ENCODE results near the gene IL22. TPM values are rescaled to one million over a fixed set of nuclear protein-coding genes. Genes with fewer than 3 reads are reported as not detected.
A peak's percentile ranks its signal among the peaks of the same experiment; 100 is the strongest.

IL22 gene
- total RNA-seq, 1 experiment from 2014 or later: not detected

DNA sequence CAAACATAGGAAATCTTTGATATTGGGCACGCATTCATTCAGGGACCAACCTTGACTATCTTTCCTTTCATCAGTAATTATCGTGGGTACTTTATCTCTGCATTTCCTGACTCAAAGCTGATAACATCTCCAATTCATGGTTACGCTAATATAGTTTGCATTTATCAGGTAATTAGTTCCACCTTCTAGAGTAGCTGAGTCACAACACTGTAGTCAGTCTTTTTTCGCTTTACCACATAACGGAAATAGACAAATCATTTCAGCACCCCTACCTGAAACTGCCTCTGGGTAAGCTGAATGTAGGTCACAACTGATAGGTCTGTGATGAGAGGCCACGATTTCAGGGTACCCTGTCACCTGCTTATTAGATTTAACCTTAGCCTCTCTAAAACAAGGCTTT is 36.7 kb upstream of the IL22 start:
- ChIA-PET CTCF (no interaction called here), POLR2A (ENCODE audit: low non-redundant PET) (no interaction called here)
- H3K4me3 ChIP-seq (ENCODE audit: low read depth, low read length, poor library complexity, severe bottlenecking): no peak overlapping the region
- DNase-seq (ENCODE audit: low spot score): peak; percentile 19
- intact Hi-C loops (cut with micrococcal nuclease; ENCODE audit: unreplicated experiment): no loop called here
- TF ChIP-seq, protein P1, sequence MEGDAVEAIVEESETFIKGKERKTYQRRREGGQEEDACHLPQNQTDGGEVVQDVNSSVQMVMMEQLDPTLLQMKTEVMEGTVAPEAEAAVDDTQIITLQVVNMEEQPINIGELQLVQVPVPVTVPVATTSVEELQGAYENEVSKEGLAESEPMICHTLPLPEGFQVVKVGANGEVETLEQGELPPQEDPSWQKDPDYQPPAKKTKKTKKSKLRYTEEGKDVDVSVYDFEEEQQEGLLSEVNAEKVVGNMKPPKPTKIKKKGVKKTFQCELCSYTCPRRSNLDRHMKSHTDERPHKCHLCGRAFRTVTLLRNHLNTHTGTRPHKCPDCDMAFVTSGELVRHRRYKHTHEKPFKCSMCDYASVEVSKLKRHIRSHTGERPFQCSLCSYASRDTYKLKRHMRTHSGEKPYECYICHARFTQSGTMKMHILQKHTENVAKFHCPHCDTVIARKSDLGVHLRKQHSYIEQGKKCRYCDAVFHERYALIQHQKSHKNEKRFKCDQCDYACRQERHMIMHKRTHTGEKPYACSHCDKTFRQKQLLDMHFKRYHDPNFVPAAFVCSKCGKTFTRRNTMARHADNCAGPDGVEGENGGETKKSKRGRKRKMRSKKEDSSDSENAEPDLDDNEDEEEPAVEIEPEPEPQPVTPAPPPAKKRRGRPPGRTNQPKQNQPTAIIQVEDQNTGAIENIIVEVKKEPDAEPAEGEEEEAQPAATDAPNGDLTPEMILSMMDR (conservative IDR thresholded peaks at IDR 0.05; ENCODE audit: low read depth, low read length): no peak
- no peak for TF ChIP-seq EZH2 (IDR thresholded peaks at IDR 0.05; ENCODE audit: borderline replicate concordance, low read depth, low read length, poor library complexity, severe bottlenecking)
- H3K4me1 ChIP-seq (ENCODE audit: insufficient read depth, low read length, poor library complexity, severe bottlenecking): peaks cover 6% of the 10 kb centered on the region
- no peak overlapping the region for H3K27ac ChIP-seq (ENCODE audit: low read depth, low read length, poor library complexity, severe bottlenecking)
- no TSS peak for BruUV-seq (replicated peaks)
- no peaks in the 10 kb centered on the region for H3K36me3 ChIP-seq (ENCODE audit: insufficient read depth, low read length, poor library complexity, severe bottlenecking)
- H3K27me3 ChIP-seq (replicated peaks; ENCODE audit: insufficient read depth, low read depth, low read length, poor library complexity): no peaks in the 10 kb centered on the region
- no peaks in the 10 kb centered on the region for H3K9me3 ChIP-seq (ENCODE audit: low read depth, low read length, poor library complexity, severe bottlenecking)

DNA sequence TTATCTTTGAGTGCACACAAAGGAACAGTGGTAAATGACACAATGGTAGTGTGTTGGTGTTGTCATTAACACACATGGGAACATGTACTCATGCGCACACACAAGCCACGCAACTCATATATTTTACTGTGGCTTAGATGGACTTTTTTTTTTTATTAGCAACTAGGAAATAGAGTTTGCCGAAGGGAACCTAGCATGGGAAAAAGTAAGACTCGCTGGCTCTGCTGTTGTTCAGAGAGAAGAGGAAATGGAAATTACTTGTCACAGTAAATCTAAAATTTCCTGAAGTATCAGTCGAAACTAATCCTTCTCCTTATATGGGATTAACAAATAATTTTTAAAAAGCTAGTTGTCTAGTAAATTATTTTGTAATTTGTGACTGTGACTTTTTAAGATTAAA is 33.7 kb upstream of the IL22 start:
- peak; percentile 19 for DNase-seq (ENCODE audit: low spot score)
- ChIA-PET CTCF (no interaction called here), POLR2A (ENCODE audit: low non-redundant PET) (no interaction called here)
- Histone ChIP-seq H3K9me3 (ENCODE audit: low read depth, low read length, poor library complexity, severe bottlenecking) (no peaks in the 10 kb centered on the region), H3K36me3 (ENCODE audit: insufficient read depth, low read length, poor library complexity, severe bottlenecking) (no peaks in the 10 kb centered on the region), H3K4me1 (ENCODE audit: insufficient read depth, low read length, poor library complexity, severe bottlenecking) (peaks cover 6% of the 10 kb centered on the region), H3K27ac (ENCODE audit: low read depth, low read length, poor library complexity, severe bottlenecking) (no peak overlapping the region), H3K4me3 (ENCODE audit: low read depth, low read length, poor library complexity, severe bottlenecking) (no peak overlapping the region), H3K27me3 (replicated peaks; ENCODE audit: insufficient read depth, low read depth, low read length, poor library complexity) (no peaks in the 10 kb centered on the region)
- intact Hi-C loops (cut with micrococcal nuclease; ENCODE audit: unreplicated experiment): no loop called here
- BruUV-seq (replicated peaks): no TSS peak
- TF ChIP-seq, protein P1 (conservative IDR thresholded peaks at IDR 0.05; ENCODE audit: low read depth, low read length): no peak
- no peak for TF ChIP-seq EZH2 (IDR thresholded peaks at IDR 0.05; ENCODE audit: borderline replicate concordance, low read depth, low read length, poor library complexity, severe bottlenecking)

DNA sequence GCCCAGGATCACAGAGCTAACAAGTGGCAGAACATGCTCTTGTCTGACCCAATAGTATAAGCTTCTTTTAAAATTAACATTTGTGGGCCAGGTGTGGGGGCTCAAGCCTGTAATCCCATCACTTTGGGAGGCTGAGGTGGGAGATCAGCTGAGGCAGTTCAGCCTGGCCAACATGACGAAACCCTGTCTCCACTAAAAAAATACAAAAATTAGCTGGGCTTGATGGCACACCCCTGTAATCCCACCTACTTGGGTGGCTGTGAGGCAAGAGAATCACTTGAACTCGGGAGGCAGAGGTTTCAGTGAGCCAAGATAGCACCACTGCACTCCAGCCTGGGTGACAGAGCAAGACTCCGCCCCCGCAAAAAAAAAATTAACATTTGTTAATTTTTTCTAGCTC is 33.0 kb upstream of the IL22 start:
- H3K27me3 ChIP-seq (replicated peaks; ENCODE audit: insufficient read depth, low read depth, low read length, poor library complexity): no peaks in the 10 kb centered on the region
- CTCF ChIA-PET: no interaction called here
- intact Hi-C loops (cut with micrococcal nuclease; ENCODE audit: unreplicated experiment): no loop called here
- POLR2A ChIA-PET (ENCODE audit: low non-redundant PET): no interaction called here
- H3K4me1 ChIP-seq (ENCODE audit: insufficient read depth, low read length, poor library complexity, severe bottlenecking): peaks cover 6% of the 10 kb centered on the region
- no peak for TF ChIP-seq EZH2 (IDR thresholded peaks at IDR 0.05; ENCODE audit: borderline replicate concordance, low read depth, low read length, poor library complexity, severe bottlenecking)
- TF ChIP-seq, protein P1 (conservative IDR thresholded peaks at IDR 0.05; ENCODE audit: low read depth, low read length): no peak
- no peak overlapping the region for H3K27ac ChIP-seq (ENCODE audit: low read depth, low read length, poor library complexity, severe bottlenecking)
- no TSS peak for BruUV-seq (replicated peaks)
- no peak overlapping the region for H3K4me3 ChIP-seq (ENCODE audit: low read depth, low read length, poor library complexity, severe bottlenecking)
- H3K9me3 ChIP-seq (ENCODE audit: low read depth, low read length, poor library complexity, severe bottlenecking): no peaks in the 10 kb centered on the region
- no peaks in the 10 kb centered on the region for H3K36me3 ChIP-seq (ENCODE audit: insufficient read depth, low read length, poor library complexity, severe bottlenecking)
- no peak for DNase-seq (ENCODE audit: low spot score)

All from A673 (cell line).